Omental fat pad (tissue), 4 donors: ENCODE data around the gene COL4A2. TPM values are rescaled to one million over a fixed set of nuclear protein-coding genes. Genes with fewer than 3 reads are reported as not detected.

ENCODE experiments used
- ATAC-seq: fragments of 150-250 bp; one replicate; pipeline ENCODE4 v1.9.1; 2016; ENCODE audit warnings: mild to moderate bottlenecking, moderate library complexity; ENCODE audit not compliant: low FRiP score
- DNase-seq: peaks from one replicate; pipeline ENCODE4 v3.0.0-alpha.2; 2019; ENCODE audit warnings: low spot score
- total RNA-seq, 4 donors: library from RNA; depleted of rRNA; stranded (reverse); fragments of >200 nt; gene quantifications; one replicate each; pipeline ENCODE4 v1.1.0, GENCODE V29; 2016
- TF ChIP-seq, protein P1 (sequence below), 3 donors: fragments of 450-650 bp; IDR thresholded peaks; one replicate each; pipeline ENCODE4 v1.5.1; 2016 to 2017; ENCODE audit warnings: antibody characterized with exemption in 3 of 3, mild to moderate bottlenecking in 3 of 3, moderate library complexity in 2 of 3

COL4A2 gene
- total RNA-seq, 4 donors from 2014 or later, result 380 to 788 (median 684) TPM

- ATAC-seq (no peak), DNase-seq (no peak)
- TF ChIP-seq, protein P1, sequence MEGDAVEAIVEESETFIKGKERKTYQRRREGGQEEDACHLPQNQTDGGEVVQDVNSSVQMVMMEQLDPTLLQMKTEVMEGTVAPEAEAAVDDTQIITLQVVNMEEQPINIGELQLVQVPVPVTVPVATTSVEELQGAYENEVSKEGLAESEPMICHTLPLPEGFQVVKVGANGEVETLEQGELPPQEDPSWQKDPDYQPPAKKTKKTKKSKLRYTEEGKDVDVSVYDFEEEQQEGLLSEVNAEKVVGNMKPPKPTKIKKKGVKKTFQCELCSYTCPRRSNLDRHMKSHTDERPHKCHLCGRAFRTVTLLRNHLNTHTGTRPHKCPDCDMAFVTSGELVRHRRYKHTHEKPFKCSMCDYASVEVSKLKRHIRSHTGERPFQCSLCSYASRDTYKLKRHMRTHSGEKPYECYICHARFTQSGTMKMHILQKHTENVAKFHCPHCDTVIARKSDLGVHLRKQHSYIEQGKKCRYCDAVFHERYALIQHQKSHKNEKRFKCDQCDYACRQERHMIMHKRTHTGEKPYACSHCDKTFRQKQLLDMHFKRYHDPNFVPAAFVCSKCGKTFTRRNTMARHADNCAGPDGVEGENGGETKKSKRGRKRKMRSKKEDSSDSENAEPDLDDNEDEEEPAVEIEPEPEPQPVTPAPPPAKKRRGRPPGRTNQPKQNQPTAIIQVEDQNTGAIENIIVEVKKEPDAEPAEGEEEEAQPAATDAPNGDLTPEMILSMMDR (IDR thresholded peaks at IDR 0.05), result no peak
Measured at GRCh38 chr13:110554227-110554836, 247.2 kb downstream of the COL4A2 start.

GRCh38 chr13:110554946-110555345, 247.9 kb downstream of the COL4A2 start:
- DNase-seq, result no peak
- no peak for ATAC-seq
- TF ChIP-seq, protein P1 (IDR thresholded peaks at IDR 0.05), result no peak

DNA sequence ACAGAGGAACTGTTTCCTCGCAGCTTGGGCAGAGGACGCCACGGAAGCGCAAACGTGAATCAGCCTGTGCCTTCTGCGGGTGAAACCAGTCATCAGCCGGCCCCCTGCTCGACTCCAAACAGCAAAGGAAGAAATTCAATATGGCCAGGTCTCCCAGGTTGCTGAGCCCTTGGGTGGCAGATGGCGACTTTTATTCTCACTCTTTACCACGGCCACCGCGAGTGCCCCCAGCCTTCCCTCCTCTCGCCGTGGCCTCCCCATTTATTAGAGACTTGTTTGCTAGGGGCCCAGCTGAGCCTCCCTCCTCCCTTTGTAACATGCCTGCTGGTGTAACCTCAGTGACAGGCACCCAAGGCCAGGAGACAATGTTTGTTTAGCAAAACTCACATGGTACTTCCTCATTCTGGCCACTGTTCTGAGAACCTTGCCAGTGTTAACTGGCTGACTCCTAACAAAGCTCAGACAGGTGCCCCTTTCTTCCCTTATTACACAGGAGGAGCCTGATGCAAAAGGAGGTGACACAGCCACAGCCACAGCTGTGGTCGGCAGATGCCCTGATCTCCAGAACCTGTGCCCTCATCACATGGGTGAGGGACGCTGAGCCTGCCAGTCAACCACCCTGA, 248.6 kb downstream of the COL4A2 start:
- TF ChIP-seq, protein P1 (IDR thresholded peaks at IDR 0.05), result no peak
- ATAC-seq (no peak), DNase-seq (no peak)

DNA sequence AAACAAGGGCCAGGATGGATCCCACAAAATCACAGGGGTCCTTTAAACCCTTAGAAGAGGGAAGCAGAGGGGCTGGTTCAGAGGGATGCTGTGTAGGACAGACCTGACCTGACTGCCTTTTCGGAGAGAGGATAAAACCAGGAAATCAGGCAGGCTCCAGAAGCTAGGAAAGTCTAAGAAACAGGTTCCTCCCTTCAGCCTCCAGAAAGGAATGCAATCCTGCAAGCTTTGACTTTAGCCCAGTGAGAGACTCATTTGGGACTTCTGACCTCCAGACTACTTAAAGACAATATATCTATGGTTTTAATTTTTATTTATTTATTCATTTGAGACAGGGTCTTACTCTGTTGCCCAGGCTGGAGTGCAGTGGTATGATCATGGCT, 249.1 kb downstream of the COL4A2 start:
- no peak for DNase-seq
- TF ChIP-seq, protein P1 (IDR thresholded peaks at IDR 0.05), result no peak

GRCh38 chr13:110557082-110557481, 250.0 kb downstream of the COL4A2 start:
- ATAC-seq, result no peak
- TF ChIP-seq, protein P1 (IDR thresholded peaks at IDR 0.05), result no peak
- DNase-seq, result no peak

More for the DNA sequence above, 249.1 kb downstream of the COL4A2 start:
- ATAC-seq, result no peak

- ATAC-seq (no peak), DNase-seq (no peak)
- TF ChIP-seq, protein P1 (IDR thresholded peaks at IDR 0.05), result no peak
Measured at GRCh38 chr13:110557610-110558305, 250.7 kb downstream of the COL4A2 start.
